HG03139 (cell line): Measurements from ENCODE around the gene EIF2S2.

Experiments
- ATAC-seq: cut with Tn5 transposase; IDR thresholded peaks from one replicate; pipeline ENCODE4 v1.9.1; 2021; ENCODE audit not compliant: unreplicated experiment

Gene EIF2S2

GRCh38 chr20:34122274-34122980 is 10.4 kb upstream of the EIF2S2 start:
- ATAC-seq = no peak

DNA sequence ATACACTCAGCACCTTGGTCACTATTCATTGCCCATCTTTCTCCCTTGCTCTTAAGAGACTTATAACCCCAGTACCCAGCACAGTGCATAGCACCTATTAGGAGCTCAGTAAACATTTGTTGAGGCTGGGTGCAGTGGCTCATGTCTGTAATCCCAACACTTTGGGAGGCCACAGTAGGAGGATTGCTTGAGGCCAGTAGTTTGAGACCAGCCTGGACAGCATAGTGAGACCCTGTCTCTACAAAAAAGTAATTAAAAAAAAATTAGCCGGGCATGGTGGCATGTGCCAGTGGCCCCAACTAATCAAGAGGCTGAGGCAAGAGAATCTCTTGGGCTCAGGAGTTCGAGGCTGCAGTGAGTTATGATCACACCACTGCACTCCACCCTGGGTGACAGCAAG is 8.2 kb upstream of the EIF2S2 start:
- no peak for ATAC-seq

DNA sequence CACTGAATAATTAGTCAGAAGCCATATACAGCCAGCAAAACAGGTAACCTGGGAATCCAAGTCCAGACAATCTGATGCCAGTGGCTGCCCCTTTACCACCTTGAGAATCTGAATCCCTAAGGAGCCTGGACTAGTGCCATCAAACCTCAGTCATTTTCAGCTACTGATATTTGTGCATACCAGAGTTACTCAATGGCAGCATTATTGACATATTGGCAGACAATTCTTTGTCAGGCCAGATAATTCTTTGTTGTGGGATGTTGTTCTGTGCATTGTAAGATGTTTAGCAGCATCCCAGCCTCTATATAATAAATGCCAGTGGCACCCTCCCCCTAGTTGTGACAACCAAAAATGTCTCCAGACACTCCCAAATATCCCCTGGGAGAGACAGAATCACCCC is 3.2 kb upstream of the EIF2S2 start:
- ATAC-seq = no peak

GRCh38 chr20:34114809-34115208 is 2.8 kb upstream of the EIF2S2 start:
- ATAC-seq = no peak

- no peak for ATAC-seq
Observed at GRCh38 chr20:34112600-34113101, 608 bp upstream of the EIF2S2 start.

- ATAC-seq = no peak
Observed at GRCh38 chr20:34110745-34111641, 1.1 kb downstream of the EIF2S2 start.

DNA sequence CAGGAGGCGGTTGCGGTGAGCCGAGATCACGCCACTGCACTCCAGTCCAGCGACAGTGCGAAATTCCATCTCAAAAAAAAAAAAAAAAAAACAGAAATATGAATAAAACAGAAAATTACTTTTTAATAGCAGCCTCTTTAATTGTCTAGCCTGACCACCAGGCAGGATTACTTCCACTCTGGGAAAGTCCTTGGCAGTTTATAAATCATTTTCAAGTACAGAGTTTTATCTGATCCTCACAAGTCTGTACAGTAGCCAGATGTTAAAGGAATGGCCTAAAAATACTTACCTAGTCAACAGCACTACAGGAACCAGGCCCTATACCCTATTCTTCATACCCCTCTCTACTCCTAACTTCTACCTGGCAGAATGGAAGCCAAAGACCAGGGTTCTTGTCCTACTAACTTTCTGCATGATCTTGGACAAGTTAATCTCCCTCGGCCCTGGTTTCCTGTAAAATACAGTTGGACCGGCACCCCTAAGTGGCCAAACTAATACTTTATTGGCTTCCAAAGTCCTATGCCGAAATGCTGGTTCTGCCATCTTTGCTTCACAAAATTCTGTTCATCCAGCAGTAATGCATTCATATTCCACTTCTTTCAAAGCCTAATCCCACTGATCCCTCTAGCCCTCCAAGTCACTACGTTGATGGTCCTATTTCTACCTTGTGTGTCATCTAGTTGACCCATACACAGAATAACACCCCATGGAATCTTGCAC is 1.9 kb downstream of the EIF2S2 start:
- ATAC-seq = no peak

GRCh38 chr20:34109442-34109841 is 2.6 kb downstream of the EIF2S2 start:
- no peak for ATAC-seq

- ATAC-seq = no peak
Observed at GRCh38 chr20:34108616-34109174, 3.3 kb downstream of the EIF2S2 start.

- ATAC-seq = no peak
Observed at GRCh38 chr20:34105978-34106675, 5.9 kb downstream of the EIF2S2 start.

GRCh38 chr20:34104059-34104458 is 8.0 kb downstream of the EIF2S2 start:
- no peak for ATAC-seq

DNA sequence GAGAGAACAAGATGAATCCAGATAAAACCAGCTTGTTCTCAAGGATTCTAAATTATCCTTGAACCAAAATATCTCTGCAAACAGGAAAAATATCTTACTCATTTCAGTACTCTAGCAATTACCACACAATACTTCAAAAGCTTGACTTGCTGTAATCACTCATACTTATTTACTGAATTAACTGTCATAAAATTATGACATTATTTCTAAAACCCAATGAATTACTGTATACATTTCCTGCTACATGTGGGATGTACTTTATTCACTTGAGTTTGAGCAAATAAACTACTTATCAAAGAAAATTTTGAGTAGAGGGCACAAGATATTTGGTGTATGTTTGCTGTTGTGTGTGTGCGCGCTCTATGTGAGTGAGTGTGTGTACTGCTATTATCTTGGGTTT is 9.7 kb downstream of the EIF2S2 start:
- no peak for ATAC-seq

- no peak for ATAC-seq
Observed at GRCh38 chr20:34100576-34100975, 11.5 kb downstream of the EIF2S2 start.

DNA sequence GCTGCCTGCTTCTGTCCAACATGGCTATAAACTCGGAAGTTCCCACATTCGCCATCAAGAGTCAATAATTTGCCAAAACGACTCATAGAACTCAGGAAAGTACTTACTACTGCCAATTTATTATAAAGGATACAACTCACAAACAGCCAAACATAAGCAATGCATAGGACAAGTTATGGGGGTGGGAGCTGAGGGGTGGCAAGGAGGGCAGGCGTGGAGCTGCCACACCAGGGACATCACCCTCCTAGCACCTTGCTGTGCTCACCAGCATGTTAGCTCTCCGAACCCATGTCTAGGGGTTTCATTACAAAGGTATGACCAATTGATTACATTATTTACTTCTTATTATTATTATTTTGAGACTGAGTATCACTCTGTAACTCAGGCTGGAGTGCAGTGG is 12.4 kb downstream of the EIF2S2 start:
- ATAC-seq = no peak

DNA sequence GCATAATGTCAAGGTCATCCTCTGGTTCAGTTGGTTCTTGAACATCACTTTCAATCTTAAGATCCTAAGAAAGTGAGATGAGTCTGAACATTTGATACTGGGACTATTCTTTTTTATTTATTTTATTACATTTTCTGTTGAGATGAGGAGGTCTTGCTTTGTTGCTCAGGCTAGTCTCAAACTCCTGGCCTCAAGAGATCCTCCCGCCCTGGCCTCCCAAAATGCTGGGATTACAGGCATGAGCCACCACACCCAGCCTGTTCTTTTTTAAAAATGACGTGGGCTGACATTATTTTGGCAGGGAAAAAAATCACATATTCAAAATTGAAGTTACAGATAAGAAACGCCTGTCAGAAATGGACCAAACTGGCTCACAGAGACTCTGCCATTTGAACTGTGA is 13.5 kb downstream of the EIF2S2 start:
- ATAC-seq = no peak

- ATAC-seq = no peak
Observed at GRCh38 chr20:34096699-34097444, 15.2 kb downstream of the EIF2S2 start.

GRCh38 chr20:34095825-34096224 is 16.2 kb downstream of the EIF2S2 start:
- ATAC-seq = no peak

DNA sequence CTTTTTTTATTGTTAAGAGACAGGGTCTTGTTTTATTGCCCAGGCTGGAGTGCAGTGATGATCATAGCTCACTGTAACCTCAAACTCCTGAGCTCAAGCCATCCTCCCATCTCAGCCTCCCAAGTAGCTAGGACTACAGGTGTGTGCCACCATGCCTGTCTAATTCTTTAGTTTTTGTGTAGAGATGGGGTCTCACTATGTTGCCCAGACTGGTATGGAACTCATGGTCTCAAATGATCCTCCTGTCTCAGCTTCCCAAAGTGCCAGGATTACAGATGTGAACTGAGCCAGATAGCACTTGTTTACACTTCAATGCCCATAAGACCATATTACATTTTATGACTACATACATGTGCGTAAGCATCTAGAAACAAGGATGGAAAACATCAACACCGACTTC is 18.1 kb downstream of the EIF2S2 start:
- ATAC-seq = no peak

GRCh38 chr20:34091637-34092200 is 20.3 kb downstream of the EIF2S2 start:
- no peak for ATAC-seq

DNA sequence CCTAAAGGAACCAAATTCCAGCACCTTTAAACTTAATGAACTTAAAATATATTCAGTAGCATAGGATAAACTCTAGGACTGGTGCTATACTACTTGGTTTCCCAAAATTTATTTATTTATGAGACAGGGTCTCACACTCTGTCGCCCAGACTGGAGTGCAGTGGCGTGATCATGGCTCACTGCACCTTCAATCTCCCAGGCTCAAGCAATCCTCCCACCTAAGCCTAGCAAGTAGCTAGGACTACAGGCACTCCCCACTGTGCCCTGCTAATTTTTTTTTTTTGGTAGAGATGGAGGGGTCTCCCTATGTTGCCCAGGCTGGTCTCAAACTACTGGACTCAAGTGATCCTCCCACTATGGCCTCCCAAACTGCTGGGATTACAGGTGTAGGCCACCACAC is 21.4 kb downstream of the EIF2S2 start:
- ATAC-seq = no peak
